ENCODE measurements around the gene UBE2Q1.
A peak's percentile ranks its signal among the peaks of the same experiment; 100 is the strongest.

Gene UBE2Q1

DNA sequence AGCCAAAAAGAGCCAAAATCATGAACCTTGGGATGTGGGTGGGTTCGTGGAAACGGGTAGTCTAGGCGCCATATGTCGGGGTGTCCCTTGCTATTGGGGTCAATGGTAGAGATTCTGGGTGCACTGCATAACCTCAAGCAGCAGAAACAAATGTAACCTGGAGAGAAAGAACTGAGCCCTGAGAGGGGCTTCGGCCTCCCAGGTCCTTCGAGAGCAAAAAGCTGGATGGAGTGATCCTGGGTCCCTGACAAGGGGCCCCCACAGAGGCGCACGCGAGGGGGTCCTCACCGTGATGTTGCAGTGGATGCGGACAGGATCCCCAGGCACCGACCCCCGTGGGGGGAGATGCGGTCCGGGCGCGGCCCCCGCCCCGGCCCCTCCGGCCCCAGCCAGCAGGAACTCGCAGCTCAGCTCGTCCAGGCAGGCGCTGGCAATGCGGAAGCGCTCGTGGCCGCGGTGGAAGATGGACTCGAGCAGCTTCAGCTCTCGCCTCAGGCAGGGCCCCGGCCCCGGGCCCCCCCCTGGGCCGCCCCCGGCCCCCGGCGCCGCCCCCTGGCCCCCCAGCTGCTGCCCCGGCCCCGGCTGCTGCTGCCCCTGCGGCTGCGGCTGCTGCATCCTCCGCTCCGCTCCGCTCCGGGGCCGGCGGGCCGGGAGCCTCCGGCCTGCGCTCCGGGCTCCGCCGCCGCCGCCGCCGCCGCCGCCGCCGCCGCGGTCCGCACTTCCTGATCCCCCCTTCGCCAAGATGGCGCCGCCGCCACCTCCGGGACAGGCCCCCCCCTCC lies at the start of gene UBE2Q1:
UBE2Q1 (minus strand) TSS at position 724 of the 781 bp plus-strand sequence; CDS start at position 615, 109 bp downstream.
- DNase-seq = peak; percentile 19

DNA sequence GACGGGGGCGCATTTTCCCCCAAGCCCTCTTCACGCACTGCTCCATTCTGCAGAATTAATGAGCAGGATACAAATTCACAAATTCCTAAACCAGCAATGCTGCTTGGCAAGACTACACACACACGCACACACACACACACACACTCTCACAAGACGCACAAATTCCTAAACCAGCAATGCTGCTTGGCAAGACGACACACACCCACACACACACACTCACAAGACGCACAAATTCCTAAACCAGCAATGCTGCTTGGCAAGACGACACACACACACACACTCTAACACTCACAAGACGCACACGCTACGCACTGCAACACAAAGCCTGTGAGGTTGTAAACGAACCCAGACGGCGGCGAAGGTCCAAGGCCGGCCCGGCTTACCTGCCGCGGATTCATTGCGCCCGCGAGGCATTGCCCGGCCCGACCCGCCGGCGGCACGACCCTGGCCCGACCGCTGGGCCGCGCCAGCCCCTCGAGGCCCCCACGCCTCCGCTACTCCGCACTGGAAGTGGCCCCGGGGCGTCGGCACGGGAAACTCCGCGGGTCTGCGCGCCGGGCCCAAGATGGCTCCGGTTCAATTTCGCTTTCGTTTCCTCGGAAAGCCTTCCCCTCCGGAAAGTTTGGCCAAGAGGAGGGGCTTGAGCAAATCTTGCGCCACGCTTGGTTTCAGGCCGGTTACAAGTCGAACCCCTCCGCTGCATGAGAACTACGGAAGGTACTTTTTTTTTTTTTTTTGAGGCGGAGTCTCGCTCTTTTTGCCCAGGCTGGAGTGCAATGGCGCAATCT lies 49.3 kb upstream of the UBE2Q1 start, which contains the start of gene ADAR:
ADAR (minus strand) TSS at position 578 of the 788 bp plus-strand sequence; CDS start at position 398, 180 bp downstream.
- peak; percentile 98 for DNase-seq

DNA sequence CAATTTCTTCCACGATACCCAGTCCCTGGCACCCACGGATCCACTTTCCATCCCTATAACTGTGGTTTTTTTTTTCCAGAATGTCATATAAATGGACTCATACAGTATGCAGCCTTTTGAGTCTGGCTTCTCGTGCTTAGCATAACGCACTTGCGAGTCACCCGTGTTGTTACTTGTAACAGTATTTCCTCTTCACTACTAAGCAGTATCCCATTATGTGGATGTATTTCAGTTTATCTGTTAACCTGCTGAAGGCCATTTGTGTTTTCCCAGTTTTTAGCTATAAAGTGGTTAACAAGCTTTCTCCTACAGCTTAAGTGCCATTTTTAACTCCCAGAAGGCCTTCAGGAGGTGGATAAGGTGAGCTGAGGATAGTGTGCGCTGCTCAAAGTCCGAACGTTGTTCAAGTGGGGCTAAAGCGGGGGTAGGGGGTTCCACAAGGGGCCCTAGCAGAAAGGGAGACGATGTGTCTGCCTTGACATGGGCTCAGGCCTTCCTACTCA lies 48.7 kb upstream of the UBE2Q1 start:
- DNase-seq = peak; percentile 66

DNA sequence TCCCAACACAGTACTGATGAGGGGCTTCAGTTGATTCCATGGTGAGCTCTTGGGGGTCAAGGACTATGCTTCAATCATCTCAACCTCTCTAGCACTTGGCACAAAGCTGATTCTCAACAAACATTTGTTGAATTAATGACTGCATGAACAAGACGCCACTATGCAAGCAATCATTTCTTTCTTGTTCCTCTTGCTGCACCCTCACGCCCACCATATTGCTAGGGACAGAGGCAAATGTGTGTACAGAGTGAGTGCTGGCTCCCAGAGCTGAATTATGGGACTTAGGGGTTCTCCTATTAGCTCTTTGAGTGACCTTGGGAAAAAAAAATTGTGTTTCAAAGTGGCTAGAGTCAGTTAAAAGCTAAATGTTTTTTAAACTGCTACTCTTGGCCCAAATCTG lies 47.1 kb upstream of the UBE2Q1 start:
- no peak for DNase-seq

DNA sequence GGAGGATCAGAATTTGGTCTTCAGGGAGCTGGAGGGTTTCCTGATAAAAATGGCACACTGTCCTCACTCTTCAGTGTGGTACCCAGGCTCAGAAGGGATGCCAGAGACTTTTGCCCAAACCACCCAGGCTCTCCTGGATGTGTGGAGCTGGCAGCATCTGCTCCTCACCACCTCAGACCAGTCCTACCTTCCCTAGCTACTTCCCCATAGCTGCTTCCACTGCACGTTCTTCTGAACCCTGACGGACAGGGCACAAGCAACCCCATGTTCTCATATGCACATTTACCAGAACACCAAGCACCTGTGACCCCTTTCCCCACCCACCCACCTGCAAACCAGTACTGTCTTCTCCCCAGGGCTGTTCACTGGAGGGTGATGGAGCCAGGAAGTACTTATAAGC lies 44.9 kb upstream of the UBE2Q1 start:
- no peak for DNase-seq

DNA sequence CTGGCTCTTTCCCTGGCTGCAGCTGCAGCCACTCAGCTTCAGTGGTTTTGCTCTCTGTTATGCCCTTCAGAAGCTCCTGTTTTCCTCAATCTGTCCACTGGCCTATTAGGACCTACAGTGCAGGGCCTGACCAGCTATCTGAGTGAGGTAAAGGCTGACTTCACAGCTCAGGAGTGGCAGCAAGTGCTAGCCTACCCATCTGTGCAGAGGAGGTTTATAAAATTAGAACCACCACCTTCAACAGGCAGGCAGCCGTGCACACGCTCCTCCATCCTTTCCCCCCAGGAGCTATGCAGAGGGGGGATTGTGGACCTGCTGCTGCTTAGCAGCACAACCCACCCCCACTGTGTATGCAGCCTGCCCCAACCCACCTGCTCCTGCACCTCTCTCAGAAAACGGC lies 41.2 kb upstream of the UBE2Q1 start:
- DNase-seq = no peak

DNA sequence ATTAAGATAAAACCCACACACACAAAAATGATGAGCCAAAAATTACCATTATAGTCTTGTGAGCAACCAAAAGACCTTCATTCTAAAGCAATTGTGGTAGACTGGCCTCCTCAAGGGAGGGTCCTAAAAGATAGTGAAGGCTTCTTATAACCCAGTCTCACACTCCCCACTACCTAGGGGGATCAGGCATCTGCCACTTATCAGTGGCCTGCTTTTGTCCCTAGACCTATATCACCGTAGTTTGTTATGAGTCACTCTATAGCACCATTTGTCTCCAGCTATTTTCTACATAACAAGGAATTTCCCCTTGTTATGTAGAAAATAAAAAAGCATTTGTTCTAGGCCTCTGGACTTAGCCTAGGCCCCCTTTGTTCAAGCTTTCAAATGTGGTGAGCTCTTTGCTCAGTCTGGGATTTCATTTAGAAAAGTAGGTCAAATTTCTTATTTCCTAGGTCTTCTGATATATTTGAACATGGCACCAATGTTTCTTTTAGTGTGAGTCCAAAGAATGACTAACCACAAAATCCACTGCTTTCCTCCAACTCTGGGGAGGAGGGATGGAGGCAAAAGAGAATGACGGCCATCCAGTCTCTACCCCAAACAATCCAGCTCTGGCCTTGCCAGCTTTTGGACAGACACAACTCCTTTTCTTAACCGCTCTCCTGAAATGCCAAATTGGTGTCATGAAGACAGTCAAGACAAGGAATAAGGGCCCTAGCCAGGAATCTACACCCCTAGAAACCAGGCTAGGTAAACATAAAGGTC lies 40.6 kb upstream of the UBE2Q1 start:
- no peak for DNase-seq

DNA sequence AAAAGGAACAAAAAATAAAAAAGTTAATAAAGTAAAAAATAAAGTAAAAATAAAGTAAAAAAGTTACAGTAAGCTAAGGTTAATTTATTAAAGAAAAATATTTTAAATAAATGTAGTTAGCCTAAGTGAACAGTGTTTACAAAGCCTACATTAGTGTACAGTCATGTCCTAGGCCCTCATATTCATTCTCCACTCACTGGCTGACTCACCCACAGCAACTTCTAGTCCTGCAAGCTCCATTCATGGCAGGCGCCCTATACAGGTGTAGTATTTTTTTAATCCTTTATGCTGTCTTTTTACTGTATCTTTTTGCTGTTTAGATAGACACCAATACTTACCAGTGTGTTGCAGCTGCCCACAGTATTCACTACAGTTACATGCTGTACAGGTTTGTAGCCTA lies 37.2 kb upstream of the UBE2Q1 start:
- peak; percentile 26 for DNase-seq

DNA sequence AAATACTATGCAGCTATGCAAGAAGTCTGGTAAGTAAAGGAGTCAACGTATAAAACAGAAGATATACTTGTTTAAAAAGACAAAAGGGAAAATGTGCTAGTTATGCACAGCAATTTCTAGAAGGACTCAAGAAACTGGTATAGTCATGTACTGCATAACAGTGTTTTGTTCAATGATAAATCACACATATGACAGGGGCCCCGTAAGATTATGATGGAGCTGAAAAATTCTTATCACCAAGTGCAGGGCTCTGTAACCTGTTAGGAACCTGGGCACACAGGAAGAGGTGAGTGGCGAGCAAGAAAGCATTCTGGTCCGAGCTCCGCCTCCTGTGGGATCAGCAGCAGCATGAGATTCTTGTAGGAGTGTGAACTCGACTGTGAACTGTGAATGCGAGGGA lies 36.3 kb upstream of the UBE2Q1 start:
- DNase-seq = no peak

DNA sequence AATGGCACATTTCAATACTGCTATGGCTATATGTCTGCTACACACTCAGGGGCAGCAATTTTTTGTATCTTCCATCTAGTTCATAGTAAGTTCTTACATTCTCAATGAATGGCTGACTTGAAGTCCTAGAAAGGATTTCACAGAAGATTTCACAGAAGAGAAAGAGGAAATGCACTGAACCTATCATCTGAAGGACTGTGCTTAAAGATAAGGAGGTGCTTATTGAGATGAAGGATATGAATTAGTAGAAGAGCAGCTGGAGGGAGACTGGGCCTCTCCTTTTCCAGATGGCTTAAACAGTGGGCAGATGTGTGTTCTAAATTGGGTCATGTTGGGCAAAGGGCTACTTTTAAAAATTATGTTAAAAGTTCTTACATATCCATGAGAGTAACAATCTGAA lies 34.9 kb upstream of the UBE2Q1 start:
- no peak for DNase-seq

DNA sequence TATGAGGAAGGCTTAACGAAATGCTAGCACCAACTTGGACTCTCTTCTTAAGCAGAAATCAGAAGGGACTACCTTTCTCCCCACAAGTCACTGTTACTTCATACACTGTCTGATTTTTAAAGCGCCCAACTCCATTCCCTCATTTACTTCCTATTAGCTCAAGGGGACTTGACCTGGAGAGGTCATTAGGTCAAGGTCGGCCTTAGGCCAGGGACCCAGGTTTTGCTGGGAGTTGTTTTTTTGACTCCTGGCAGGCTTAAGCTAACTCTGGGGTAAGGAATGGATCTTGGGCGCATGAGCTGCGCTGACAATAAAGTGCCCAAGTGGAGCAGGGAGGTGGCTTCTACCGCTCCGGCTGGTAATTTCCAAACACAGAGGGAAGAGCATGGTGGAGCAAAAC lies 32.7 kb upstream of the UBE2Q1 start:
- DNase-seq = no peak

DNA sequence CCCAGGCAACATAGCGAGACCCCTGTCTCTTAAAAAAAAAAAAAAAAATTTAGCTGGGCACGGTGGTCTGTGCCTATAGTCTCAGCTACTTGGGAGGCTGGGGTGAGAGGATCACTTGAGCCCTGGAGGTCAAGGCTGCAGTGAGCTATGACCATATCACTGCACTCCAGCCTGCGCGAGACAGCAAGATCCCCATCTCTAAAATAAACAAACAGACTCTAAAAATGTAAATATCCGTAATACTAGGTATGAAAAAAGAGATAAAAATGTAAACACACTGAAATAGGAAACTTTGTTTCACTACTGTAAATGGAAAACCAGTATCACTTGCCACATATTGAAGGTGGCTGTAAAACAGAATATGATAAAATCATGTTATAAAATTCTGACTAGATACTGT lies 32.3 kb upstream of the UBE2Q1 start:
- DNase-seq = no peak

DNA sequence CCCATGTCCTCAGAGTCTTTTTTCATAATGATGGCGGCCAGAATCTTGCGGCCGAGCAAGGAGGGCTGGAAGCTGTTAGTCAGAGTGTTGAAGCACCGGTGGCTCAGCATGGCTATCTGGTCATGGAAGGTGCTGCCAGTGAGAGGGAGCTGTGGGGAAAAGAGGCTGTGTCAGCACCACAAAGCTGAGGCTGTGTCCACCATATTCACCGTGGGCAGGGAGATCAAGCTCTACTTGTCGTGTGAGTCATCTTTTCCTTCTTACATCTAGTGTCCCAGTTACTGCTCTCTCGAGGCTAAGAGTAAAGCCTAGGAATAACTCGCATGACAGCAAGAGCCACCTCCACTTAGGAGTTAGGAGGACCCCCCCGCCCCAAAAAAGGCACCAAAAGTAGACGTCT lies 31.3 kb upstream of the UBE2Q1 start:
- no peak for DNase-seq

DNA sequence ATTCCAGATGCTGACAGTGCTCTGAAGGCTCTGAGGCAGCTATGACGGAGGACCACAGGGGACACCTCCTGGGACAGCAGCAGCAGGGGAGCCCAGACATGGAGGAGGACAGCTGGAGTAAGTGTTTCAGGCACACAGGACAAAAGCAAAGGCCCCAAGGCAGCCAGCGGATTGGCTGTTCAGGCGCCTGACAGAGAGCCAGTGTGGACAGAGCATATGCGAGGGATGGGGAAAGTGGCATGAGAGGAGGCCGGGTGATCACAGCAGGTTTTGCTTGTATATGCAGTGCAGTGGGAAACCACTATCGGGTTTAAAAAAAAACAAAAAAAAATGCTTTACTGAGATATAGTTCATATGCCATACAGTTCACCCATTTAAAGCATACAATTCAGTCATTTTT lies 28.2 kb upstream of the UBE2Q1 start:
- no peak for DNase-seq

DNA sequence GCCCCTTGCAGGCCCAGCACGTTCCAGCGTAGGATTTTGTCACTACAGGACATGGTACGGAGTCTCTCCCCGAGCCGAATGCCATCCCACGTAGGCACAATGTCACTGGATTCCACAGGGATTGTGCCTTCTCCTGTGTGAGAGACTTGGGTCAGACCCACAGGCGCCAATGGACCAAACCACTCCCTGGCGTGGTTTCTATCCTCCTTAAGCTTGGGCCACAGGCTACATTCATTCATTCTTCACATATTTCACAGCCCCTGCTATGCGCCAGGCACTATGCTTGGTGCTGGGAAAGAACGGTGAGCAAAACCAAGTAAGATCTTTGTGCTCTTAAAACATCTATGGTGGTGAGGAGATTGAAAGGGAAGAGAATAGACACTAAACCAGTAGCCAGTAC lies 27.8 kb upstream of the UBE2Q1 start:
- DNase-seq = no peak

DNA sequence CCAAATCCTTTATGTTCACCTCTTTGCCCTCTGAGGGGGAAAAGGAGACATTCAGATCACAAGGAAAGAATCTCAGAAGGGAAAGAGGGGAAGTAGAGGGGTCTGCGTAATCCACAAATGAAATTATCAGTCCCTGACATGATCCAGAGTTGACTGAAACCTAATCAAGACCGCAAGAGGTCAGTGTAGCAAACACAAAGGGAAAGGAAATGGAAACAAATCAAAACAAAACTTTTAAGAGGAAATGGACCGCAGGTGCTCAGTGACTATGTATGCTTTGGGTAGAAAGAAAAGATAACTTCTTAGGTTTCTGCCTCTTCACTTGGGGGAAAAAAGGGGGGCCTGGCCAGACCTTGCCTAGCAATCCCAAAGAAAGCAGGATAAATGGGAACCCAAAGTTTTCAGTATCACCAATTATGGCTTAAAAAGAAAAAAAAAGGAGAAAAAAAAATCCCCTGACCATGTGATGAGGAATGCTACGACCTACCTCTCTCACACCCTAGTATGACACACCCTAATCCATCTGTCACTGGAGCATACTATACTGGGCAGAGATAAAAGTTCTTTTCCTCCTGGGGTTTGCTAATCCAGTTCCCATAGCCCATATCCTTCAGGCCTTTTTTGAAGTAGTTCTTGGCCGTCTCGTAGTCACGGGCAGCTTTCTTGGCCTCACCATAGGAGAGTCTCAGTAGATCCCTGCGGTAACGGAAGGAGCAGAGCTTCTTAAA lies 26.0 kb upstream of the UBE2Q1 start:
- no peak for DNase-seq

DNA sequence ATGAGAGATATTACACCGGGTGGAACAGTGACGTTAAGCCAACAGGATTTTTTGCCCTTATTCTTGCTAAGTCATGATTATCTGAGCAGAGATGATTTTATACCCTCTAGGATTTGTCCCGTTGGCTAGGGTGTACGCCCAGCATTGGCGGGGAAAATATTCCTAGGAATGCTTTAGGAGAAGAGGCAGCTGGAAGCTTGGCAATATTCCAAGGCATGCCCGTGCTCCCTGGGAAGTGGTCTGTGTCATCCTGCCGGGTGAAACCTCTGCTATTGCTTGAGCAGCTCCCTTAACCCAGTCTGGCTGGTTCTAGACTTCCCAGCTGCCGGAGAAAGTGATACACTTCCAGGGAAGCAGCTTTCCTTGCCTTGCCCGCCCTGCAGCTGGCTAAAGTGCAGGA lies 25.3 kb upstream of the UBE2Q1 start:
- DNase-seq = peak; percentile 29

DNA sequence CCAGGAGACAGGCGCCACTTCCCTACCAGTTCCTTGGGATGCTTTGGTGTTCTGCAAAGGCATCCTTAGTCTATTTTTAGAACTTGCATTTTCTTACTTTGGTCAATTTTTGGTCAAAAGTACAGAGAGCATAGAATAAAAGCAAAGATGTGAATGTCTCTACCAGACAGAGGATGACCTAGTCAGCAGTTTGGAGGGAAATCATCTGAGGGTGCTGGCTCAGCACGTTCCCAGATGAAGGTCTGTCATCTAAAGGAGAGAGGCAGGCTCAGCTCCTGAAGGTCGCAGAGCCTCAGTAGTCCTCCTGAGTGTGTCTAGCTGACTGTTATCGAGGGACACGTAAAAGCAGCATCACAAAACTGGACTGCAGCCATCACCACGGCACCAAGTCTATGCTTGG lies 24.4 kb upstream of the UBE2Q1 start:
- no peak for DNase-seq

DNA sequence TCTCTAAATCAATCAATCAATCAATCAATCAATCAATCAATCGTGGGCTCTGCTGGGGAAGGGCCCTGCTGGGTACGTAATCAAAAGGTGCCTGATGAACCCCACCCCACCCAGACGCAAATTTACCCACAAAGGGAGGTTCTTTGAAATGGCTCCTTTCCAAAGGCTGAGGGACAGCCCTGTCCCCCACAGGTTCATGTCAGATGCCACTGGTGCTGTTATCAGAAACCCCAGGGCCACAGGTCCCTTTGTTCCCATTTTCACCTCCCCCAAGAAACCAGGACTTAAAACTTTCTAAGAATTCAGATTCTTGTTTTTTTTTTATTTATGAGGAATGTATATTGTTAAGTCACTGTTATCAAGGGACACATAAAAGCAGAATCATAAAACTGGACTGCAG lies 23.3 kb upstream of the UBE2Q1 start:
- DNase-seq = no peak

DNA sequence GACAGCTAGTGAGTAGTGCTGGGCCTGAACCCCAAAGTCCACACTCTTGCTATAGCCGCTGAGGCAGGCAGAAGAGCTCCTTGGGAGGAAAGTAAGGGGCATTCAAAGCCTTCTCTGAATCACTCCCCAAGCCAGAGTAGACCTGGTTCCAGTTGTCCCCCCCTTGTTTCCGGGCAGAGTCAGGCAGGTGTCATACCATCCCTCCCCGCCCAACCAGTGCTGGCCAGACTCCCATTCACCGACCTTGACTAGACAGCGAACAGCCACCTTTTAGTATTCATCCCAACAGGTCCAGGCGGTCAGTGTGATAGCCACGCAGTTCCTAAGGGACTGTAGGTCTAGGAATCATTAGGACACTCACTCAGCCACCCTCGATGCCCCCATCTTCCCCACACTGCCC lies 20.9 kb upstream of the UBE2Q1 start:
- no peak for DNase-seq

DNA sequence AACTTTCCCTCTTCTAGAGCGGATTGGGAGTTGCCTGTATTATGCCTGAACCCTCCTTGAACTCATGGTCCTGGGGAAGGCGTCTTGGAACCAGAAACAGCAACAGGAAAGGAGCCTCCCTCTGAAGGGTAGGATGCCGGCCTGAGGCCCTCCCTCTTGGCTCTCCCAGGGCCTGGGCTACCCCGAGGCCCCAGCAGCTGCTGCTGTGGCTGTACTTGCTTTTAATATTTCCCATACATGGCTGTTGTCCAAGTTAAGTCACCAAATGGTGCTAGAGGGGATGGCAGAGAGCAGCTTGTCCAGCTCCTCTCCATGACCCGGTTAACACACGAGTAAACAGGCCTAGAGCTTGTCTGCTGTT lies 19.6 kb upstream of the UBE2Q1 start:
- DNase-seq = no peak

DNA sequence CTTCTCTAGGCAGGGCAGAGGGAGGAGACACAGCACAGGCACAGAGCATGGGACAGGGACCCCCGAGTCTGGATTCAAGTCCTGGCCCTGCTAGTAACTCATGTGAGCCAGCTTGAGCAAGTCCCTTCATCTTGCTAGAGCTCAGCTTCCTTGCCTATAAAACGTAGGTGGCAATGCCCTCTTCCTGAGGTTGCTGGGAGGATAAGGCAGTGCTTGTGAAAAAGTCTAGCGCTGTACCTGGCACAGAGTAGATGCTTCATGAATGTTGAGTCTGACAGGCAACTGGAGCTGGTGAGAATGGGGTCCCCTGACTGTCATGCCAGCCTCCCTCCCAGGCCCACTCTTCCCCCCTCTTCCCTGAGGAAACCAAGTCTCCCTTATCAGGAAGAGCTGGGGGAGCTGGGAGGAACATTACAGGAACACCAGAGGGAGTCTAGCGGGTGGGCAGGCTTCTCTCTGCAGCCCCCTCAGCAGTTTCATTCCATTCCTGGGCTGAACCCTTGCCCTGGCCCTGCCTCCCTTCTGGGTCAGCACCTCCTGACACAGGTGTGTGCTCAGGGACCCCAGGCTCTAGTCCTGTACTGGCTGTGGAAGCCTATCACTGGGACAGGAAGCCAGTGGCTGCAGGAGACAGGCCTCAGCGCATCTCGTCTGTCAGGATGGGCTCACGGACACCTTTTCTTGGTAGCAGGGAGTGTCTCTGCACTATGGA lies 19.0 kb upstream of the UBE2Q1 start:
- no peak for DNase-seq

Measured in fibroblast of skin of right biceps (primary cell).